ENCODE data around the gene VAX1. TPM values are rescaled to one million over a fixed set of nuclear protein-coding genes. Genes with fewer than 3 reads are reported as not detected.

The VAX1 gene
- total and polyA plus RNA-seq, 2 donors (not counting 1 experiment from before 2014, with no cell fraction given), result not detected

Other genes starting within 250 kb of the VAX1 start
- gene SHTN1, start 133.1 kb downstream of the VAX1 start, total RNA-seq, result 0.26 and 0.33 TPM in 2 replicates
- gene SHTN1, start 133.1 kb downstream of the VAX1 start, polyA plus RNA-seq, result 1.4 and 1.6 TPM in 2 replicates
- gene KCNK18, start 59.2 kb upstream of the VAX1 start, total RNA-seq, result not detected in 2 replicates
- not detected in 2 replicates for gene KCNK18, start 59.2 kb upstream of the VAX1 start, polyA plus RNA-seq
- gene SLC18A2, start 102.8 kb upstream of the VAX1 start, total RNA-seq, result under 0.01 TPM in 1 of 2 replicates, not detected in the other
- not detected in 2 replicates for gene SLC18A2, start 102.8 kb upstream of the VAX1 start, polyA plus RNA-seq
- gene PDZD8, start 237.2 kb upstream of the VAX1 start, total RNA-seq, result 13.9 and 15.4 TPM in 2 replicates
- gene PDZD8, start 237.2 kb upstream of the VAX1 start, polyA plus RNA-seq, result 27.2 and 34.6 TPM in 2 replicates

All from fibroblast of lung (primary cell).